Cardiac muscle cell (in vitro differentiated cells and primary cell): ENCODE measurements around the gene BIK. TPM values are rescaled to one million over a fixed set of nuclear protein-coding genes. Genes with fewer than 3 reads are reported as not detected.

Source experiments
- DNase-seq, 2 donors: peaks; one replicate each; pipeline versions ENCODE4 v3.0.0 to v3.0.0-alpha.2; 2010 to 2017; ENCODE audit warnings: low read depth in 1 of 2, low spot score in 1 of 2
- H3K27ac ChIP-seq: fragments of 200-600 bp; sonication (generic); 2 replicates; pipeline ENCODE4 v1.5.1; 2016
- H3K27me3 ChIP-seq: fragments of 200-600 bp; sonication (generic); 2 replicates; pipeline ENCODE4 v1.6.0; 2016; ENCODE audit warnings: control low read depth
- H3K36me3 ChIP-seq: fragments of 200-600 bp; sonication (generic); 2 replicates; pipeline ENCODE4 v1.5.1; 2016; ENCODE audit warnings: control low read depth
- H3K4me1 ChIP-seq: fragments of 200-600 bp; sonication (generic); 2 replicates; pipeline ENCODE4 v1.8.1; 2017; ENCODE audit warnings: low read depth, mild to moderate bottlenecking, mixed run types
- H3K4me3 ChIP-seq: fragments of 200-600 bp; sonication (generic); 2 replicates; pipeline ENCODE4 v1.5.1; 2016; ENCODE audit warnings: mild to moderate bottlenecking
- H3K9me3 ChIP-seq: fragments of 200-600 bp; sonication (generic); 2 replicates; pipeline ENCODE4 v1.5.1; 2017; ENCODE audit warnings: low read depth, mild to moderate bottlenecking, control low read depth
- polyA plus RNA-seq: library from polyadenylated mRNA; unstranded; fragments of >200 nt; fragmentation: Nextera tagmentation; extraction: Ambion mirVana; gene quantifications from 2 replicates; pipeline ENCODE4 v1.2.1, GENCODE V29; 2016
- total RNA-seq: library from RNA; depleted of rRNA; stranded (reverse); fragments of >200 nt; gene quantifications from 2 replicates; pipeline ENCODE4 v1.2.3, GENCODE V29; 2016
- TF ChIP-seq, protein P1 (sequence below): IDR thresholded peaks from 2 replicates; pipeline ENCODE4 v1.5.1; 2012; ENCODE audit warnings: low read depth, mild to moderate bottlenecking, low read length

The BIK gene
- total and polyA plus RNA-seq, 2 experiments from 2014 or later = 34.6 to 41.7 TPM

DNA sequence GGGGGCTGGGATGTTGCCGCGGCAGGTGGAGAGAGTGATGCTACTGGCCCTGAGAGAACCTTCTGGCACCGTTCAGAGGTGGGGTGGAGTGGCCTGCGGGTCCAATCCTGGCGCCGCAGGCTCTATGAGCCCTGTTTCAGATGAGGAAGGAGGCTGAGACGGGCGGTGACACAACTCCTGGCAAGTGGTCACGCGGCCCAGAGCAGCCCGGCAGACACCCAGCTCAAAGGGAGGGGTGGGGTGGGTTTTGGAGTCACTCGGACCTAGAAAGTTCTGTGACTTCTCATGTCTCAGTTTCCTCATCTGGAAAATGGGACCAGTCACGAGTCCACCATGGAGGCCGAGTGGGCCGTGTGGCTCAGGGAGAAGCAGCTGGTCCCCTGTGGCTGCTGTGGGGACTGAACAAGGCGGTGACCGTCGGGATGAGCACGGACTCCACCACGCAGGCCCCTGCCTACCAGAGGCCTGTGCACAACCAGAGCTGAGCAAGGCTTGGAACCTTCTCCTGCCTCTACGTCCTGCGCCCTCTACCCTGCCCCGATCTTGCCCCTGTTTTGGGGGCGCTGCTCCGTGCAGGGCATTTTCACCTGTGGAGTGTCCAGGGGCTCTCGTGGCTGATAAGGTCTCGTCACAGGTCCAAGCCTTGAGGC is 44.5 kb downstream of the BIK start:
- H3K27ac ChIP-seq = no peak overlapping the region
- TF ChIP-seq, protein P1, sequence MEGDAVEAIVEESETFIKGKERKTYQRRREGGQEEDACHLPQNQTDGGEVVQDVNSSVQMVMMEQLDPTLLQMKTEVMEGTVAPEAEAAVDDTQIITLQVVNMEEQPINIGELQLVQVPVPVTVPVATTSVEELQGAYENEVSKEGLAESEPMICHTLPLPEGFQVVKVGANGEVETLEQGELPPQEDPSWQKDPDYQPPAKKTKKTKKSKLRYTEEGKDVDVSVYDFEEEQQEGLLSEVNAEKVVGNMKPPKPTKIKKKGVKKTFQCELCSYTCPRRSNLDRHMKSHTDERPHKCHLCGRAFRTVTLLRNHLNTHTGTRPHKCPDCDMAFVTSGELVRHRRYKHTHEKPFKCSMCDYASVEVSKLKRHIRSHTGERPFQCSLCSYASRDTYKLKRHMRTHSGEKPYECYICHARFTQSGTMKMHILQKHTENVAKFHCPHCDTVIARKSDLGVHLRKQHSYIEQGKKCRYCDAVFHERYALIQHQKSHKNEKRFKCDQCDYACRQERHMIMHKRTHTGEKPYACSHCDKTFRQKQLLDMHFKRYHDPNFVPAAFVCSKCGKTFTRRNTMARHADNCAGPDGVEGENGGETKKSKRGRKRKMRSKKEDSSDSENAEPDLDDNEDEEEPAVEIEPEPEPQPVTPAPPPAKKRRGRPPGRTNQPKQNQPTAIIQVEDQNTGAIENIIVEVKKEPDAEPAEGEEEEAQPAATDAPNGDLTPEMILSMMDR = no peak

DNA sequence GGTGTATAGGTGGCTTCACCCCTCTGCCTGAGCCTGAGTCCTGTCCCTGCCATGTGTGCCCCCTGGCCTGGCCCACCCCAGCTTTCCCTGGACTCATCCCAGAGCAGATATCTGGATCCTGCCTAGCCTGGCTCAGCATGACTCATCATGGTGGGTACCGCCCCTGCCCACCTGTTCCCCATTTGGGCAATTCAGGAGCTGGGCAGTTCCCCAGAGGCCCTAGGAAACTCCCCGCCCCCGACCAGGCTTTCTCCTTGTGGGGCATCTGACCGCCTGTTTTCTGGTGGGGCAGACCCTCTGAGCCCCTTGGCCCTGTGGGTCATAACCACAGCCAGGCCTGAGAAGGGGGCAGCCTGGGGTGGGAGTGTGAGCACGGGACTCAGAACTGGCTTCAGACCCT is 45.2 kb downstream of the BIK start:
- Histone ChIP-seq H3K4me1 (no peaks in the 10 kb centered on the region), H3K27ac (no peak overlapping the region), H3K36me3 (no peaks in the 10 kb centered on the region), H3K4me3 (no peak overlapping the region), H3K9me3 (no peaks in the 10 kb centered on the region), H3K27me3 (peaks cover 8% of the 10 kb centered on the region)
- TF ChIP-seq, protein P1 = no peak
- no peak for DNase-seq

More for the DNA sequence above, 44.5 kb downstream of the BIK start:
- Histone ChIP-seq H3K9me3 (no peaks in the 10 kb centered on the region), H3K27me3 (peaks cover 8% of the 10 kb centered on the region), H3K4me1 (no peaks in the 10 kb centered on the region), H3K36me3 (no peaks in the 10 kb centered on the region), H3K4me3 (no peak overlapping the region)
- DNase-seq = no peak

DNA sequence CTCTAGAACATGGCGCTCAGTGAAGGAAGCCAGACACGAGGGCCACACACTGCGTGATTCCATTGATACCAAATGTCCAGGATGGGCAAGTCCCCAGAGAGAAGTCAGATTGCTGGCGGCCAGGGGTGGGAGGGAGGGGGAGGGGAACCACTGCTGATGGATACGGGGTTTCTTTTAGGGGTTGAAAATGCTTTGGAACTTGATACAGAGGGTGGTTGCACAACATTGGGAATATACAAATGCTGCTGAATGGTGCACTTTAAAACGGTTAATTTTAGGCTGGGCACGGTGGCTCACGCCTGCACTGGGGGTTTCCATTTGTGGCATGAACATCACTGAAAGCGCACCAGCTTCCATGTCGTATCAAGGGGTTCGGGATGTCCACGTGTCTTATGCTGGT is 45.9 kb downstream of the BIK start:
- TF ChIP-seq, protein P1 = no peak
- no peak for DNase-seq
- H3K9me3 ChIP-seq = no peaks in the 10 kb centered on the region

DNA sequence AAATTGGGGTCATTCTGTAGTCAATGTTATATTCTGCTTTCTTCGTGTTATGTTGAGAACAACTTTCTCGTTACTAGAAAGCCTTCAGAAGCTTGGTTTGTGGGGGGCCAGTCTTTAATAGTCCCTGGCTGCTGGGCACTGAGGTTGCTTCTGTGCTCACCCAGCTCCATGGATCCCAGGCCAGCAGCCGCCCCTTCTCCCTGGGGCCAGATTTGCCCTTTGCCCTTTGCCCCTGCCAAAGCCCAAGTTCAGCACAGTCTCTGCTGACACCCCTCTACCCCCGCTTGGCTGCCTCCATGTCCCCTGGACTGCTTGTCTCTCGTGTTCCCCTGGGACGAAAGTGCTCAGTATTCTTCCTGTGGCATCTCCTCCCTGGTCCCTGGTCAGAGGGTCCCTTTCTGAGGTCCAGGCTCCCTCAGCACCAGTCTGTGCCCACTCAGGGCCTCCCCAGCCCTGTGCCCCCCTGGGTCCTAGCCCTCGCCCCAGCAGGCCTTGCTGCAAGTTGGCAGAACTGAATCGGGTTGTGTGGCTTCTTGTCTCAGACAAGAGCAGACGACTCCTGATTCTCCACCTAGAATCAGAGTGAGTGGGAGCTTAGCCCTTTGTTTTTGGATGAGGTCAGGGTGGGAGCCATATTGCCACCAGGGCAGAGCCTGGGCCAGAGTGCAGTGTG is 47.5 kb downstream of the BIK start:
- Histone ChIP-seq H3K9me3 (no peaks in the 10 kb centered on the region), H3K27me3 (no peaks in the 10 kb centered on the region), H3K36me3 (no peaks in the 10 kb centered on the region), H3K4me1 (no peaks in the 10 kb centered on the region), H3K4me3 (no peak overlapping the region), H3K27ac (no peak overlapping the region)
- no peak for DNase-seq
- TF ChIP-seq, protein P1 = no peak

More for the DNA sequence above, 45.9 kb downstream of the BIK start:
- Histone ChIP-seq H3K27me3 (peaks cover 8% of the 10 kb centered on the region), H3K4me1 (no peaks in the 10 kb centered on the region), H3K36me3 (no peaks in the 10 kb centered on the region), H3K27ac (no peak overlapping the region), H3K4me3 (no peak overlapping the region)

DNA sequence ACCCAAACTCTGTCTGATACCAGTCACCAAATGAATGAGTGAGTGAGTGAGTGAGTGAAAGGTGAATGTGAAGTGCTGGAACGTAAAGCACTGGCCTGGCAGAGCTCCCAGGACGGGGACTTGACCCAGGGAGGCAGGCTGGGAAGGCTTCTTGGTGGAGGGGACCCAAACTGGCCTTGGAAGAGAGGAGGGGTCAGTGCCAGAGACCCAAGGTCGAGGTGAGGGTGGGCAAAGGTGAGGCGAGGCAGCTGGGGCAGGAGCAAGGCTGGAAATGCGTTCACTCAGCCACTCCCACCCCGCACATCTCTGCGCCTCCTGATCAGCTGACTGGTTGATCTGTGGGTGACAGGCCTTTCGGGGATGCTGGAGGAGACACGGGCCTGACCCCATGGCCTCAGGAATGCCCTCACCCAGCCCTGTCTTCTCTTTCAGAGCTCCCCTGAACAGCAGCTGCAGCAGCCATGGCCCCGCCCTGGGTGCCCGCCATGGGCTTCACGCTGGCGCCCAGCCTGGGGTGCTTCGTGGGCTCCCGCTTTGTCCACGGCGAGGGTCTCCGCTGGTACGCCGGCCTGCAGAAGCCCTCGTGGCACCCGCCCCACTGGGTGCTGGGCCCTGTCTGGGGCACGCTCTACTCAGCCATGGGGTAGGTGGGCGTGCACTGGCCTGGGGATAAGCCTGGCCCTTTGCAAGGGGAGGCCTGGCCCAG is 48.4 kb downstream of the BIK start:
- Histone ChIP-seq H3K36me3 (no peaks in the 10 kb centered on the region), H3K4me3 (no peak overlapping the region), H3K27ac (no peak overlapping the region), H3K27me3 (no peaks in the 10 kb centered on the region), H3K9me3 (no peaks in the 10 kb centered on the region), H3K4me1 (no peaks in the 10 kb centered on the region)
- DNase-seq = no peak
- TF ChIP-seq, protein P1 = no peak
